HL-60 (cell line): ENCODE data around the gene THPO.

Source experiments
- DNase-seq, 2 experiments: peaks; one replicate each; pipeline ENCODE4 v3.0.0-alpha.2; 2010 to 2020; ENCODE audit warnings: low read depth in 1 of 2, low spot score in 1 of 2
- H3K27ac ChIP-seq: fragments of 250-450 bp; sonication (Bioruptor Pico); replicated peaks from 2 replicates; pipeline ENCODE4 v1.5.1; 2020; ENCODE audit warnings: mild to moderate bottlenecking, moderate library complexity
- H3K27me3 ChIP-seq: fragments of 250-450 bp; sonication (Bioruptor Pico); 2 replicates; pipeline ENCODE4 v1.5.1; 2021; ENCODE audit warnings: mild to moderate bottlenecking, moderate library complexity; ENCODE audit not compliant: insufficient read depth, poor library complexity, severe bottlenecking
- H3K4me3 ChIP-seq: replicated peaks from 2 replicates; pipeline ENCODE4 v1.5.1; 2011; ENCODE audit warnings: mild to moderate bottlenecking, control low read depth, low read length; ENCODE audit not compliant: insufficient read depth
- GABPA ChIP-seq: IDR thresholded peaks from 2 replicates; pipeline ENCODE4 v1.6.1; 2012; ENCODE audit warnings: low read depth
- POLR2AphosphoS5 ChIP-seq: IDR thresholded peaks from 2 replicates; pipeline ENCODE4 v1.6.1; 2012; ENCODE audit warnings: low read depth
- SPI1 ChIP-seq: IDR thresholded peaks from 2 replicates; pipeline ENCODE4 v1.6.1; 2012; ENCODE audit warnings: low read depth, mild to moderate bottlenecking, borderline replicate concordance
- long read RNA-seq: library from polyadenylated mRNA; unstranded; transcript quantifications from one replicate; pipeline ENCODE4 v2.0.0, GENCODE V29; 2020
- TF ChIP-seq, protein P1 (sequence below): IDR thresholded peaks from 2 replicates; pipeline ENCODE4 v1.6.1; 2012; ENCODE audit warnings: low read depth; ENCODE audit not compliant: insufficient replicate concordance
- TF ChIP-seq, protein P2 (sequence below): IDR thresholded peaks from one replicate; pipeline ENCODE4 v1.5.1; 2011; ENCODE audit warnings: low read length, control low read depth, inconsistent platforms; ENCODE audit not compliant: insufficient read depth

Gene THPO
- long read RNA-seq = 0 reads

DNA sequence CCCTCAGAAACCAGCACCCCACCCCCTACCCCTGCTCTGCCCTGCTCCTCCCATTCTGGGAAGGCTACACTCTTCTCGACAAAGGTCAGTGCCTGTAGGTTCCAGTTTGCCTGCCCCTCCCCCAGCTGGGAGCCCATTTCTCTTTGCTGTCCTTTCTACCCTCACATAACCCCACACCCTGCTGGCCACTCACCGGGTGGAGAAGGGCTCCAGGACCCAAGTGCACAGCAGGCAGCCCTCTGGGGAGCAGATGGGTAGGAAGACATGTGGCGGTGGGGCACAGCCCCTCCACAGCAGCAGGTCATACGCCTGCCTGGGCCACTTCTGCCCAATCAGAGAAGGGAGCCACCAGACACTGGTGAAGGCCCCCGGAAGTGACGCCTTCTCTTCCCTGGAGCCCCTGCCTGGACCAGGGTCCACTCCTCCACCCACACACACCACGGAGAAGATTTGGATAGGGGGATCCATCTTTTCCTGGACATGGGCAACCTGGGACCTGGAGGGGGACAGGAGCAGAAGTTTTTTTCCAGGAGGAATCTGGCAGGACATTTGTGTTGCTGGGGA lies at the start of gene THPO:
TSS of gene THPO (minus strand) at position 326 of the 564 bp plus-strand sequence. CDS start 1,948 bp downstream, outside the sequence.
- H3K4me3 ChIP-seq = no peak within 1 kb of the TSS
- no peak for DNase-seq
- H3K27me3 ChIP-seq = peaks cover 49% of the 10 kb centered on the region
- no peak within 1 kb of the TSS for H3K27ac ChIP-seq
- TF ChIP-seq, protein P1, sequence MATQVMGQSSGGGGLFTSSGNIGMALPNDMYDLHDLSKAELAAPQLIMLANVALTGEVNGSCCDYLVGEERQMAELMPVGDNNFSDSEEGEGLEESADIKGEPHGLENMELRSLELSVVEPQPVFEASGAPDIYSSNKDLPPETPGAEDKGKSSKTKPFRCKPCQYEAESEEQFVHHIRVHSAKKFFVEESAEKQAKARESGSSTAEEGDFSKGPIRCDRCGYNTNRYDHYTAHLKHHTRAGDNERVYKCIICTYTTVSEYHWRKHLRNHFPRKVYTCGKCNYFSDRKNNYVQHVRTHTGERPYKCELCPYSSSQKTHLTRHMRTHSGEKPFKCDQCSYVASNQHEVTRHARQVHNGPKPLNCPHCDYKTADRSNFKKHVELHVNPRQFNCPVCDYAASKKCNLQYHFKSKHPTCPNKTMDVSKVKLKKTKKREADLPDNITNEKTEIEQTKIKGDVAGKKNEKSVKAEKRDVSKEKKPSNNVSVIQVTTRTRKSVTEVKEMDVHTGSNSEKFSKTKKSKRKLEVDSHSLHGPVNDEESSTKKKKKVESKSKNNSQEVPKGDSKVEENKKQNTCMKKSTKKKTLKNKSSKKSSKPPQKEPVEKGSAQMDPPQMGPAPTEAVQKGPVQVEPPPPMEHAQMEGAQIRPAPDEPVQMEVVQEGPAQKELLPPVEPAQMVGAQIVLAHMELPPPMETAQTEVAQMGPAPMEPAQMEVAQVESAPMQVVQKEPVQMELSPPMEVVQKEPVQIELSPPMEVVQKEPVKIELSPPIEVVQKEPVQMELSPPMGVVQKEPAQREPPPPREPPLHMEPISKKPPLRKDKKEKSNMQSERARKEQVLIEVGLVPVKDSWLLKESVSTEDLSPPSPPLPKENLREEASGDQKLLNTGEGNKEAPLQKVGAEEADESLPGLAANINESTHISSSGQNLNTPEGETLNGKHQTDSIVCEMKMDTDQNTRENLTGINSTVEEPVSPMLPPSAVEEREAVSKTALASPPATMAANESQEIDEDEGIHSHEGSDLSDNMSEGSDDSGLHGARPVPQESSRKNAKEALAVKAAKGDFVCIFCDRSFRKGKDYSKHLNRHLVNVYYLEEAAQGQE = no peak
- TF ChIP-seq, protein P2, sequence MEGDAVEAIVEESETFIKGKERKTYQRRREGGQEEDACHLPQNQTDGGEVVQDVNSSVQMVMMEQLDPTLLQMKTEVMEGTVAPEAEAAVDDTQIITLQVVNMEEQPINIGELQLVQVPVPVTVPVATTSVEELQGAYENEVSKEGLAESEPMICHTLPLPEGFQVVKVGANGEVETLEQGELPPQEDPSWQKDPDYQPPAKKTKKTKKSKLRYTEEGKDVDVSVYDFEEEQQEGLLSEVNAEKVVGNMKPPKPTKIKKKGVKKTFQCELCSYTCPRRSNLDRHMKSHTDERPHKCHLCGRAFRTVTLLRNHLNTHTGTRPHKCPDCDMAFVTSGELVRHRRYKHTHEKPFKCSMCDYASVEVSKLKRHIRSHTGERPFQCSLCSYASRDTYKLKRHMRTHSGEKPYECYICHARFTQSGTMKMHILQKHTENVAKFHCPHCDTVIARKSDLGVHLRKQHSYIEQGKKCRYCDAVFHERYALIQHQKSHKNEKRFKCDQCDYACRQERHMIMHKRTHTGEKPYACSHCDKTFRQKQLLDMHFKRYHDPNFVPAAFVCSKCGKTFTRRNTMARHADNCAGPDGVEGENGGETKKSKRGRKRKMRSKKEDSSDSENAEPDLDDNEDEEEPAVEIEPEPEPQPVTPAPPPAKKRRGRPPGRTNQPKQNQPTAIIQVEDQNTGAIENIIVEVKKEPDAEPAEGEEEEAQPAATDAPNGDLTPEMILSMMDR = no peak
- TF ChIP-seq GABPA (no peak), POLR2AphosphoS5 (no peak), SPI1 (no peak)

DNA sequence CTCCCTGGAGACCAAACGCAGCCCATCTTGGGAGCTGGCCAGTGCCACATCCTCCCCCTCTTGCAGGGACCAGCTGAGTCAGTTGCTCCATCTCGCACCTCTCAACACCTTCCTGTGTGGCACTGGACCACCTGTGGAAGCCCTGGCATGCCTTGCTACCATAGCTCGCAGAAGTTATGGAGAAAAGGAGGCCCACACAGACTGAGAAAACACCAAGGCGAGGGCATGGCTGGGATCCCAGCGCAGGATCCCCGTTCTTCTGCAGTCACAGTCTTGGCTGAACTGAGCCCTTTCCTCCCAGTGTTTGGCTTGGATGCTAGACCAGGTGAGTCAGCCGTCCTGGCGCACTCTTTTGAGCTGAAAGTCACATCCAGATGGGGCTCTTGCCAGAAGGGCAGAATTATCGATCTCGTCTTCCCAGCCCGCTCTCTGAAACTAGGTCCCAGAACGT lies 48.7 kb upstream of the THPO start:
- TF ChIP-seq, protein P1 = no peak
- TF ChIP-seq POLR2AphosphoS5 = no peak
- TF ChIP-seq GABPA = no peak
- no peak for TF ChIP-seq SPI1
- TF ChIP-seq, protein P2 = no peak
- no peak for DNase-seq
- Histone ChIP-seq H3K4me3 (no peak overlapping the region), H3K27ac (no peak overlapping the region), H3K27me3 (no peaks in the 10 kb centered on the region)

DNA sequence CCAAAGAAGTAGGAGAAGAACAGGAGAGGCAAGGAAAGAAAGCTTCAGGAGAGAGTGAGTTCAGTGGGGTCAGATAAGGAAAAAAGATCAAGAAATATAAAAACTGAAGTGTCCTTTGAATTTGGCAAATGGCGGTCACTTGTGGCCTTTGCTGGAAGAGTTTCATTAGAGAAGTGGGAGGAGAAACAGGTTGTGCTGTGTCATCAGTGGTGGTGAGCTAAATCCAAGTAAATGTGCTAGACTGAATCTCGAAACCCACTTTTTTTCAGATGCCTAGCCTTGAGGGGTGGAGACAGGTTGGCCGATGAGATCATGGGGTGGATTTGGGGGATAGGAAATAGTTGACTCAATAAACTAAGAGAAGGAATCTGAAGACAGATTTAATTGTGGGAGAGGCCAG lies 45.6 kb upstream of the THPO start:
- Histone ChIP-seq H3K27me3 (no peaks in the 10 kb centered on the region), H3K27ac (no peak overlapping the region), H3K4me3 (no peak overlapping the region)
- TF ChIP-seq, protein P1 = no peak
- TF ChIP-seq POLR2AphosphoS5 (no peak), GABPA (no peak), SPI1 (no peak)
- TF ChIP-seq, protein P2 = no peak
- DNase-seq = no peak
